ENCODE results near the gene THY1. TPM values are rescaled to one million over a fixed set of nuclear protein-coding genes. Genes with fewer than 3 reads are reported as not detected.

THY1 gene
- total RNA-seq, 1 donor from 2014 or later = not detected

GRCh38 chr11:119368121-119369034 is 54.6 kb downstream of the THY1 start:
- ChIA-PET CTCF (interaction anchor here (0.9 kb wide), 1 partner anchor 12 kb away, joined by 4 read pairs; no protein-coding TSS in a partner anchor), POLR2A (no interaction called here)
- intact Hi-C loops (cut with micrococcal nuclease) = no loop called here
- Mint-ChIP-seq H3K4me1 (peaks cover 6% of the 10 kb centered on the region), H3K9me3 (no peaks in the 10 kb centered on the region), H3K4me3 (no peak overlapping the region), H3K27ac (no peak overlapping the region), H3K36me3 (ENCODE audit: low read depth) (no peaks in the 10 kb centered on the region), H3K27me3 (peaks cover 40% of the 10 kb centered on the region)
- ATAC-seq (ENCODE audit: low read depth) (no peak), DNase-seq (no peak)
- no peak for TF ChIP-seq CTCF (IDR thresholded peaks at IDR 0.05)

- TF ChIP-seq CTCF (IDR thresholded peaks at IDR 0.05) = no peak
- Mint-ChIP-seq H3K4me1 (peaks cover 9% of the 10 kb centered on the region), H3K4me3 (no peak overlapping the region), H3K36me3 (ENCODE audit: low read depth) (no peaks in the 10 kb centered on the region), H3K9me3 (no peaks in the 10 kb centered on the region), H3K27ac (no peak overlapping the region), H3K27me3 (peaks cover 42% of the 10 kb centered on the region)
- DNase-seq (no peak), ATAC-seq (ENCODE audit: low read depth) (no peak)
- intact Hi-C loops (cut with micrococcal nuclease) = no loop called here
- ChIA-PET CTCF (interaction anchor here (0.7 kb wide), 1 partner anchor 402 kb away, joined by 3 read pairs; no protein-coding TSS in a partner anchor), POLR2A (no interaction called here)
Measured at GRCh38 chr11:119367661-119368120, 55.3 kb downstream of the THY1 start.

Other genes starting within 250 kb of the THY1 start
- 0.13 and 0.27 TPM in 2 replicates for gene NHERF4, start 237.7 kb downstream of the THY1 start, total RNA-seq
- 26.2 and 27.8 TPM in 2 replicates for gene CBL, start 216.8 kb downstream of the THY1 start, total RNA-seq
- 0.15 and 0.20 TPM in 2 replicates for gene MCAM, start 106.0 kb downstream of the THY1 start, total RNA-seq
- 20.1 and 21.2 TPM in 2 replicates for gene RNF26, start 88.6 kb downstream of the THY1 start, total RNA-seq
- gene C1QTNF5, start 82.3 kb downstream of the THY1 start, total RNA-seq = not detected in 2 replicates
- gene MFRP, start 76.5 kb downstream of the THY1 start, total RNA-seq = not detected in 2 replicates
- gene USP2, start 41.5 kb downstream of the THY1 start, total RNA-seq = 0.24 TPM in 1 of 2 replicates, not detected in the other

Data from activated B cell treated with CpG ODN at 0.5 μM for 24 hours (primary cell).